GM12878 (cell line): ENCODE results near the gene SHMT2. TPM values are rescaled to one million over a fixed set of nuclear protein-coding genes. Genes with fewer than 3 reads are reported as not detected.

Experiments
- ATAC-seq: fragments of 200-7000 bp; cut with Tn5 transposase; 3 replicates; pipeline ENCODE4 v1.9.1; 2020; ENCODE audit warnings: mild to moderate bottlenecking, moderate library complexity
- BruUV-seq: library from RNA; stranded (reverse); fragments of 400-500 nt; replicated peaks from 2 replicates; lab custom pipeline; 2021; lab: Mats Ljungman, UMichigan
- CTCF ChIA-PET: fragments of 300-600 bp; sonication (Branson Sonifier 250); formaldehyde crosslinking; extraction: SDS; loops from one replicate; lab custom pipeline; 2021; ENCODE audit warnings: inconsistent platforms; lab: Yijun Ruan, JAX
- POLR2A ChIA-PET: fragments of 350-600 bp; formaldehyde crosslinking; extraction: SDS; loops from one replicate; lab custom pipeline; 2021; ENCODE audit warnings: inconsistent platforms; lab: Charles Lee
- RAD21 ChIA-PET: fragments of 300-600 bp; sonication (Branson Sonifier 250); formaldehyde crosslinking; loops from one replicate; lab custom pipeline; 2023; ENCODE audit warnings: antibody characterized with exemption; ENCODE audit not compliant: unreplicated experiment; lab: Charles Lee
- SMC1A ChIA-PET: fragments of 300-600 bp; sonication (Branson Sonifier 250); formaldehyde crosslinking; loops from one replicate; lab custom pipeline; 2023; ENCODE audit not compliant: unreplicated experiment, uncharacterized antibody; lab: Charles Lee
- DNase-seq: peaks from one replicate; pipeline ENCODE4 v3.0.0-alpha.2; 2011; ENCODE audit warnings: low read depth, low spot score
- FAIRE-seq: peaks from 3 replicates; lab custom pipeline; 2011; peaks lifted over from hg19 to GRCh38; lab: Jason Lieb, UNC
- H2AFZ ChIP-seq: 2 replicates; pipeline ENCODE4 v1.6.0; 2011; ENCODE audit warnings: low read depth, low read length, control low read depth; ENCODE audit not compliant: control insufficient read depth
- H3K27ac ChIP-seq: 2 replicates; pipeline ENCODE4 v1.5.1; 2011; ENCODE audit warnings: control low read depth; ENCODE audit not compliant: control insufficient read depth, insufficient read depth
- H3K27me3 ChIP-seq, 2 experiments: replicated peaks in 1 of 2; 2 replicates each; pipeline versions ENCODE4 v1.6.0 to v1.6.1; 2011; ENCODE audit warnings: low read length in 1 of 2; ENCODE audit not compliant: control insufficient read depth in 2 of 2, insufficient read depth in 2 of 2
- H3K36me3 ChIP-seq, 2 experiments: 2 replicates each; pipeline ENCODE4 v1.5.1; 2011; ENCODE audit warnings: low read length in 1 of 2; ENCODE audit not compliant: control insufficient read depth in 2 of 2, insufficient read depth in 2 of 2
- H3K4me1 ChIP-seq: 2 replicates; pipeline ENCODE4 v1.6.1; 2011; ENCODE audit warnings: mild to moderate bottlenecking, low read length, moderate library complexity, mixed read lengths; ENCODE audit not compliant: control insufficient read depth, insufficient read depth
- H3K4me2 ChIP-seq: 2 replicates; pipeline ENCODE4 v1.6.0; 2011; ENCODE audit warnings: control low read depth; ENCODE audit not compliant: control insufficient read depth, insufficient read depth
- H3K4me3 ChIP-seq: fragments of 200-600 bp; sonication (generic); 2 replicates; pipeline ENCODE4 v1.5.1; 2016
- H3K79me2 ChIP-seq: 2 replicates; pipeline ENCODE4 v1.6.0; 2011; ENCODE audit warnings: low read length; ENCODE audit not compliant: control insufficient read depth, insufficient read depth
- H3K9ac ChIP-seq: 2 replicates; pipeline ENCODE4 v1.8.0; 2011; ENCODE audit warnings: low read length, control low read depth, mixed read lengths; ENCODE audit not compliant: control insufficient read depth, insufficient read depth
- H3K9me3 ChIP-seq: replicated peaks from 3 replicates; pipeline ENCODE4 v1.5.1; 2011; ENCODE audit warnings: mild to moderate bottlenecking, low read length; ENCODE audit not compliant: control insufficient read depth, insufficient read depth
- H4K20me1 ChIP-seq: 2 replicates; pipeline ENCODE4 v1.6.0; 2011; ENCODE audit not compliant: control insufficient read depth, insufficient read depth
- ATF2 ChIP-seq: IDR thresholded peaks from 2 replicates; pipeline ENCODE4 v1.6.1; 2012; ENCODE audit warnings: low read length, inconsistent platforms
- IRF3 ChIP-seq: fragments of 450-650 bp; IDR thresholded peaks from 2 replicates; pipeline ENCODE4 v1.6.1; 2014; ENCODE audit warnings: mild to moderate bottlenecking
- MAX ChIP-seq: IDR thresholded peaks from 2 replicates; pipeline ENCODE4 v1.6.1; 2012; ENCODE audit warnings: low read depth, low read length, improper control_type of control experiment
- NR2C1 ChIP-seq: fragments of 450-650 bp; IDR thresholded peaks from 2 replicates; pipeline ENCODE4 v1.6.1; 2017; ENCODE audit warnings: antibody characterized with exemption, mild to moderate bottlenecking, moderate library complexity
- SMC3 ChIP-seq: IDR thresholded peaks from 2 replicates; pipeline ENCODE4 v1.6.1; 2011; ENCODE audit warnings: low read length, improper control_type of control experiment, borderline replicate concordance
- SUPT20H ChIP-seq: IDR thresholded peaks from 2 replicates; pipeline ENCODE4 v1.6.1; 2011; ENCODE audit warnings: low read depth, mild to moderate bottlenecking, low read length, moderate library complexity, borderline replicate concordance; ENCODE audit not compliant: control insufficient read depth
- TCF7 ChIP-seq: IDR thresholded peaks from 2 replicates; pipeline ENCODE4 v1.6.1; 2014; ENCODE audit warnings: antibody characterized with exemption, borderline replicate concordance
- ZBTB33 ChIP-seq: fragments of 450-650 bp; IDR thresholded peaks from 2 replicates; pipeline ENCODE4 v1.6.1; 2017; ENCODE audit warnings: mild to moderate bottlenecking
- ZNF622 ChIP-seq: fragments of 450-650 bp; IDR thresholded peaks from 2 replicates; pipeline ENCODE4 v1.6.1; 2017; ENCODE audit warnings: mild to moderate bottlenecking, inconsistent platforms
- WGBS: methylation state at CpG from one replicate; pipeline ENCODE4 v1.1.6; 2016; ENCODE audit warnings: low lambda C conversion rate; ENCODE audit not compliant: insufficient replicate concordance, insufficient coverage; ENCODE audit errors: missing lambda C conversion rate; 5-methylcytosine and 5-hydroxymethylcytosine counted together
- in situ Hi-C: fragments of 300-500 bp; cut with MboI; formaldehyde crosslinking; loops from 9 replicates; pipeline ENCODE4 v1.14.3; 2018; ENCODE audit warnings: mixed read lengths
- intact Hi-C: fragments of 100-400 bp; cut with micrococcal nuclease; formaldehyde crosslinking; loops from one replicate; pipeline ENCODE4 v1.14.2; 2022; ENCODE audit not compliant: unreplicated experiment
- polyA plus RNA-seq, 11 experiments: library from polyadenylated mRNA; depleted of rRNA in 4 of 11; unstranded in 6 of 11; stranded (reverse) in 5 of 11; fragments of >200 nt; fragmentation: Nextera tagmentation in 4 of 11; fragmentation: Illumina TruSeq in 1 of 11; extraction: Ambion mirVana in 4 of 11; extraction: Trizol in 1 of 11; gene quantifications; 1 replicate in 1 of 11; 2 replicates in 10 of 11; pipeline versions ENCODE4 v1.2.1 to v1.2.3, GENCODE V29; 2011 to 2016; ENCODE audit warnings: inconsistent platforms in 2 of 11, missing spikeins in 2 of 11, low read depth in 1 of 11
- total RNA-seq, 4 experiments: library from RNA; depleted of rRNA in 3 of 4; stranded (reverse); fragments of >200 nt in 3 of 4; fragmentation: Illumina TruSeq in 1 of 4; extraction: Trizol in 1 of 4; gene quantifications; 2 replicates each; pipeline versions ENCODE4 v1.2.1 to v1.2.3, GENCODE V29; 2013 to 2021

The SHMT2 gene
- total and polyA plus RNA-seq, 10 of the 15 experiments (the other 5 are each of a cell fraction or from before 2014, with no cell fraction given), result 57.0 to 292 (median 186) TPM

GRCh38 chr12:57196439-57196838 is 33.1 kb upstream of the SHMT2 start:
- Histone ChIP-seq H3K79me2 (no peaks in the 10 kb centered on the region), H3K4me1 (no peaks in the 10 kb centered on the region), H3K4me2 (no peak overlapping the region), H3K4me3 (no peak overlapping the region), H3K27me3 (no peaks in the 10 kb centered on the region), H3K9me3 (no peaks in the 10 kb centered on the region), H2AFZ (no peak overlapping the region), H3K36me3 (no peaks in the 10 kb centered on the region; a peak in 1 of 4 replicates), H3K9ac (no peak overlapping the region), H4K20me1 (no peaks in the 10 kb centered on the region), H3K27ac (no peak overlapping the region)
- 11% methylated on average over 4 of the region's 4 CpGs for WGBS
- BruUV-seq, result no TSS peak
- POLR2A ChIA-PET, result no interaction called here
- intact Hi-C loops (no loop called here), in situ Hi-C loops (no loop called here)
- ATAC-seq (no peak), FAIRE-seq (no peak), DNase-seq (no peak)
- no peak for TF ChIP-seq MAX
- no peak for TF ChIP-seq TCF7
- TF ChIP-seq SMC3, result no peak
- TF ChIP-seq SUPT20H, result no peak
- CTCF ChIA-PET, result interaction anchor here (1.1 to 1.5 kb wide), 2 partner anchors 11 to 13 kb away, joined by 3 to 4 read pairs; no protein-coding TSS in a partner anchor
- SMC1A ChIA-PET, result no interaction called here
- RAD21 ChIA-PET, result no interaction called here

- Histone ChIP-seq H3K79me2 (no peaks in the 10 kb centered on the region), H3K4me2 (no peak overlapping the region), H2AFZ (no peak overlapping the region), H4K20me1 (no peaks in the 10 kb centered on the region), H3K9me3 (no peaks in the 10 kb centered on the region), H3K4me1 (no peaks in the 10 kb centered on the region), H3K27me3 (no peaks in the 10 kb centered on the region), H3K4me3 (no peak overlapping the region), H3K27ac (no peak overlapping the region), H3K9ac (no peak overlapping the region), H3K36me3 (no peaks in the 10 kb centered on the region; a peak in 1 of 4 replicates)
- intact Hi-C loops (no loop called here), in situ Hi-C loops (no loop called here)
- no TSS peak for BruUV-seq
- ChIA-PET POLR2A (no interaction called here), SMC1A (no interaction called here), RAD21 (no interaction called here), CTCF (interaction anchor here (1.0 to 1.1 kb wide), 2 partner anchors 8 to 14 kb away, joined by 3 to 6 read pairs; no protein-coding TSS in a partner anchor)
- WGBS, result 78% methylated on average over 18 of the region's 22 CpGs
- ATAC-seq (no peak), FAIRE-seq (no peak), DNase-seq (no peak)
- TF ChIP-seq IRF3 (no peak), NR2C1 (no peak), ZBTB33 (no peak), ZNF622 (no peak), ATF2 (no peak)
These were observed 32.6 kb upstream of the SHMT2 start for GRCh38 chr12:57196956-57197355.
